Measurements from ENCODE around the gene HUS1B.
"Not testable (repeated sequence)": the region's sequence is repeated elsewhere in the genome, so short reads cannot be mapped to it uniquely, and the experiment has no call there.

The HUS1B gene

GRCh38 chr6:677919-678318, 21.0 kb upstream of the HUS1B start:
- Histone ChIP-seq H3K9ac (ENCODE audit: low read length) (no peak overlapping the region), H3K36me3 (ENCODE audit: control insufficient read depth, low read depth, low read length) (no peaks in the 10 kb centered on the region), H3K27ac (ENCODE audit: low read length) (no peak overlapping the region), H3K27me3 (ENCODE audit: control insufficient read depth, insufficient read depth, low read length) (no peaks in the 10 kb centered on the region), H3K9me3 (ENCODE audit: control insufficient read depth, low read depth, low read length) (no peaks in the 10 kb centered on the region), H3K4me1 (ENCODE audit: control insufficient read depth, low read depth, low read length) (peaks cover 58% of the 10 kb centered on the region), H3K4me3 (ENCODE audit: low read length) (no peak overlapping the region)

DNA sequence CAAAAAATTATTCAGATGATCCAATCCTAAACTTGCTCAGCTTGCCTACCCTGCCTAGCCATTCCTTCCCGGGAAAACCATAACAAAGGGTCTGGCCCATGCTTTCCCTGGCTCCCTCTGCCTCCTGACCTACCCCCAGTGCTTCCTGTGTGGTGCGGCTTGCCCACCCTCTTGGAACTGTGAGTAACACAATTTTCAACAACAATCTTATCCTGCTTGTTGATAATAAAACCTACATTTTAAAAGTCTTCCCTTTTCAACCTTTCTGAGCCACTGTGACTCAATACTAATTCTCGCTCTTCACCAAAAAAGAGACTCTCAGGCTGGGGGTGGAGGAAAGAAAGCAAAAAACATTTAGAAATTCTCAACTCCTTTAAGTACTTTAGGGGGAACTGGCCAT, 18.1 kb upstream of the HUS1B start:
- Histone ChIP-seq H3K4me1 (ENCODE audit: control insufficient read depth, low read depth, low read length) (peaks cover 29% of the 10 kb centered on the region), H3K9ac (ENCODE audit: low read length) (peak overlapping the region; percentile 17), H3K27ac (ENCODE audit: low read length) (peak overlapping the region; percentile 36), H3K4me3 (ENCODE audit: low read length) (no peak overlapping the region), H3K9me3 (ENCODE audit: control insufficient read depth, low read depth, low read length) (no peaks in the 10 kb centered on the region), H3K36me3 (ENCODE audit: control insufficient read depth, low read depth, low read length) (no peaks in the 10 kb centered on the region), H3K27me3 (ENCODE audit: control insufficient read depth, insufficient read depth, low read length) (no peaks in the 10 kb centered on the region)

GRCh38 chr6:674406-674805, 17.5 kb upstream of the HUS1B start:
- Histone ChIP-seq H3K27ac (ENCODE audit: low read length) (peak overlapping the region; percentile 36), H3K9me3 (ENCODE audit: control insufficient read depth, low read depth, low read length) (no peaks in the 10 kb centered on the region), H3K4me1 (ENCODE audit: control insufficient read depth, low read depth, low read length) (peaks cover 24% of the 10 kb centered on the region)

GRCh38 chr6:667253-667927, 10.5 kb upstream of the HUS1B start:
- Histone ChIP-seq H3K27me3 (ENCODE audit: control insufficient read depth, insufficient read depth, low read length) (no peaks in the 10 kb centered on the region), H3K9me3 (ENCODE audit: control insufficient read depth, low read depth, low read length) (no peaks in the 10 kb centered on the region), H3K4me3 (ENCODE audit: low read length) (no peak overlapping the region), H3K4me1 (ENCODE audit: control insufficient read depth, low read depth, low read length) (no peaks in the 10 kb centered on the region), H3K36me3 (ENCODE audit: control insufficient read depth, low read depth, low read length) (no peaks in the 10 kb centered on the region), H3K27ac (ENCODE audit: low read length) (no peak overlapping the region), H3K9ac (ENCODE audit: low read length) (no peak overlapping the region)

More at GRCh38 chr6:674406-674805, 17.5 kb upstream of the HUS1B start:
- no peaks in the 10 kb centered on the region for H3K36me3 ChIP-seq (ENCODE audit: control insufficient read depth, low read depth, low read length)
- no peaks in the 10 kb centered on the region for H3K27me3 ChIP-seq (ENCODE audit: control insufficient read depth, insufficient read depth, low read length)
- H3K9ac ChIP-seq (ENCODE audit: low read length): peak overlapping the region; percentile 17
- H3K4me3 ChIP-seq (ENCODE audit: low read length): no peak overlapping the region

- Histone ChIP-seq H3K4me3 (ENCODE audit: low read length) (no peak overlapping the region), H3K27ac (ENCODE audit: low read length) (no peak overlapping the region), H3K4me1 (ENCODE audit: control insufficient read depth, low read depth, low read length) (peaks cover 6% of the 10 kb centered on the region), H3K9ac (ENCODE audit: low read length) (no peak overlapping the region), H3K36me3 (ENCODE audit: control insufficient read depth, low read depth, low read length) (no peaks in the 10 kb centered on the region), H3K9me3 (ENCODE audit: control insufficient read depth, low read depth, low read length) (no peaks in the 10 kb centered on the region), H3K27me3 (ENCODE audit: control insufficient read depth, insufficient read depth, low read length) (no peaks in the 10 kb centered on the region)
These were observed 8.7 kb upstream of the HUS1B start for GRCh38 chr6:665403-666267.

- H3K4me1 ChIP-seq (ENCODE audit: control insufficient read depth, low read depth, low read length): peaks cover 21% of the 10 kb centered on the region
- H3K9ac ChIP-seq (ENCODE audit: low read length); H3K27me3 ChIP-seq (ENCODE audit: control insufficient read depth, insufficient read depth, low read length); H3K27ac ChIP-seq (ENCODE audit: low read length); H3K4me3 ChIP-seq (ENCODE audit: low read length); H3K36me3 ChIP-seq (ENCODE audit: control insufficient read depth, low read depth, low read length); H3K9me3 ChIP-seq (ENCODE audit: control insufficient read depth, low read depth, low read length): not testable (repeated sequence)
These were observed 6.9 kb upstream of the HUS1B start for GRCh38 chr6:663788-664187.

GRCh38 chr6:659716-660581, 3.0 kb upstream of the HUS1B start:
- H3K36me3 ChIP-seq (ENCODE audit: control insufficient read depth, low read depth, low read length): no peaks in the 10 kb centered on the region
- no peaks in the 10 kb centered on the region for H3K9me3 ChIP-seq (ENCODE audit: control insufficient read depth, low read depth, low read length)
- H3K27ac ChIP-seq (ENCODE audit: low read length): peak overlapping the region; percentile 94
- H3K4me3 ChIP-seq (ENCODE audit: low read length): no peak overlapping the region
- no peaks in the 10 kb centered on the region for H3K27me3 ChIP-seq (ENCODE audit: control insufficient read depth, insufficient read depth, low read length)
- peaks cover 32% of the 10 kb centered on the region for H3K4me1 ChIP-seq (ENCODE audit: control insufficient read depth, low read depth, low read length)
- peak overlapping the region; percentile 63 for H3K9ac ChIP-seq (ENCODE audit: low read length)

GRCh38 chr6:658244-658643, 1.3 kb upstream of the HUS1B start:
- Histone ChIP-seq H3K9me3 (ENCODE audit: control insufficient read depth, low read depth, low read length) (no peaks in the 10 kb centered on the region), H3K27ac (ENCODE audit: low read length) (no peak overlapping the region), H3K4me1 (ENCODE audit: control insufficient read depth, low read depth, low read length) (peaks cover 34% of the 10 kb centered on the region), H3K9ac (ENCODE audit: low read length) (no peak overlapping the region), H3K4me3 (ENCODE audit: low read length) (no peak overlapping the region), H3K27me3 (ENCODE audit: control insufficient read depth, insufficient read depth, low read length) (no peaks in the 10 kb centered on the region), H3K36me3 (ENCODE audit: control insufficient read depth, low read depth, low read length) (no peaks in the 10 kb centered on the region)

GRCh38 chr6:657743-658142, 843 bp upstream of the HUS1B start:
- Histone ChIP-seq H3K27me3 (ENCODE audit: control insufficient read depth, insufficient read depth, low read length) (no peaks in the 10 kb centered on the region), H3K4me1 (ENCODE audit: control insufficient read depth, low read depth, low read length) (peaks cover 34% of the 10 kb centered on the region), H3K9ac (ENCODE audit: low read length) (no peak overlapping the region), H3K9me3 (ENCODE audit: control insufficient read depth, low read depth, low read length) (no peaks in the 10 kb centered on the region), H3K4me3 (ENCODE audit: low read length) (no peak overlapping the region), H3K27ac (ENCODE audit: low read length) (no peak overlapping the region), H3K36me3 (ENCODE audit: control insufficient read depth, low read depth, low read length) (no peaks in the 10 kb centered on the region)

DNA sequence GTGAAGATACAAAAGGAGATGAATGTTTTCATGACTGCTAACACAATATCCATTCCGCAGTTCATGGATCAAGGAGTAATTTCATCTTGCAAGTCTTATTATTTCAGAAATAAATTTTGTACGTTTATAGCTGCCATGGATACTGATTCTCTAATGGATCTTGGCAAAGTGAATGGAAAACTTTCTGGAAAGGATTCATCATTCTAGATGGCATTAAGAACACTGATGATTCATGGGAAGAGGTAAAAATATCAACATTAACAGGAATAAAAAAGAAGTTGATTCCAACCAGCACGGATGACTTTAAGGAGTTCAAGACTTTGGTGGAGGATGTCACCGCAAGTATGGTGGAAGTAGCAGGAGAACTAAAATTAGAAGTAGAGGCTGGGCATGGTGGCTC, 2.8 kb downstream of the HUS1B start:
- Histone ChIP-seq H3K9ac (ENCODE audit: low read length) (no peak overlapping the region), H3K27ac (ENCODE audit: low read length) (no peak overlapping the region), H3K4me1 (ENCODE audit: control insufficient read depth, low read depth, low read length) (peaks cover 27% of the 10 kb centered on the region), H3K27me3 (ENCODE audit: control insufficient read depth, insufficient read depth, low read length) (no peaks in the 10 kb centered on the region), H3K36me3 (ENCODE audit: control insufficient read depth, low read depth, low read length) (no peaks in the 10 kb centered on the region), H3K4me3 (ENCODE audit: low read length) (no peak overlapping the region), H3K9me3 (ENCODE audit: control insufficient read depth, low read depth, low read length) (no peaks in the 10 kb centered on the region)

DNA sequence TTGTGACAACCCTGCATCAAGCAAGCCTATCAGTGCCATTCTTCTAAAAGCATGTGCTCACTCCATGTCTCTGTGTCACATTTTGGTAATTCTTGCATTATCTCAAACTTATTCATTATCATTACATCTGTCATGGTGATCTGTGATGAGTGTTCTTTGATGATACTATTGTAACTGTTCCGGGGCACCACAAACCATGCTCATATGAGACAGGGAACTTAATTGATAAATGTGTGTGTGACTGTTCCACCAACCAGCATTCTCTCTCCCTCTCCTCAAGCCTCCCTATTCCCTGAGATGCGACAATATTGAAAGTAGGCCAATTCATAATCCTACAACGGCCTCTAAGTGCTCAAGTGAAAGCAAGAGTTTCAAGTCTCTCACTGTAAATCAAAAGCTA, 4.0 kb downstream of the HUS1B start:
- Histone ChIP-seq H3K36me3 (ENCODE audit: control insufficient read depth, low read depth, low read length) (no peaks in the 10 kb centered on the region), H3K4me1 (ENCODE audit: control insufficient read depth, low read depth, low read length) (peaks cover 25% of the 10 kb centered on the region), H3K9ac (ENCODE audit: low read length) (no peak overlapping the region), H3K4me3 (ENCODE audit: low read length) (no peak overlapping the region), H3K27ac (ENCODE audit: low read length) (no peak overlapping the region), H3K27me3 (ENCODE audit: control insufficient read depth, insufficient read depth, low read length) (no peaks in the 10 kb centered on the region), H3K9me3 (ENCODE audit: control insufficient read depth, low read depth, low read length) (no peaks in the 10 kb centered on the region)

All from iPS-18a (cell line).